Rectal smooth muscle tissue (tissue), 1 donor: ENCODE results near the gene STK33.

ENCODE experiments used
- H3K27ac ChIP-seq: one replicate; pipeline ENCODE4 v1.7.0; 2013; ENCODE audit warnings: low read depth, low read length, inconsistent platforms
- H3K27me3 ChIP-seq: one replicate; pipeline ENCODE4 v1.7.0; 2013; ENCODE audit warnings: low read length; ENCODE audit not compliant: control insufficient read depth, insufficient read depth
- H3K36me3 ChIP-seq: one replicate; pipeline ENCODE4 v1.7.0; 2013; ENCODE audit warnings: low read length; ENCODE audit not compliant: control insufficient read depth, insufficient read depth
- H3K4me1 ChIP-seq: one replicate; pipeline ENCODE4 v1.7.0; 2013; ENCODE audit warnings: low read length; ENCODE audit not compliant: control insufficient read depth, insufficient read depth
- H3K4me3 ChIP-seq: one replicate; pipeline ENCODE4 v1.7.0; 2013; ENCODE audit warnings: low read length
- H3K9ac ChIP-seq: one replicate; pipeline ENCODE4 v1.7.0; 2013; ENCODE audit warnings: low read length

Gene STK33

DNA sequence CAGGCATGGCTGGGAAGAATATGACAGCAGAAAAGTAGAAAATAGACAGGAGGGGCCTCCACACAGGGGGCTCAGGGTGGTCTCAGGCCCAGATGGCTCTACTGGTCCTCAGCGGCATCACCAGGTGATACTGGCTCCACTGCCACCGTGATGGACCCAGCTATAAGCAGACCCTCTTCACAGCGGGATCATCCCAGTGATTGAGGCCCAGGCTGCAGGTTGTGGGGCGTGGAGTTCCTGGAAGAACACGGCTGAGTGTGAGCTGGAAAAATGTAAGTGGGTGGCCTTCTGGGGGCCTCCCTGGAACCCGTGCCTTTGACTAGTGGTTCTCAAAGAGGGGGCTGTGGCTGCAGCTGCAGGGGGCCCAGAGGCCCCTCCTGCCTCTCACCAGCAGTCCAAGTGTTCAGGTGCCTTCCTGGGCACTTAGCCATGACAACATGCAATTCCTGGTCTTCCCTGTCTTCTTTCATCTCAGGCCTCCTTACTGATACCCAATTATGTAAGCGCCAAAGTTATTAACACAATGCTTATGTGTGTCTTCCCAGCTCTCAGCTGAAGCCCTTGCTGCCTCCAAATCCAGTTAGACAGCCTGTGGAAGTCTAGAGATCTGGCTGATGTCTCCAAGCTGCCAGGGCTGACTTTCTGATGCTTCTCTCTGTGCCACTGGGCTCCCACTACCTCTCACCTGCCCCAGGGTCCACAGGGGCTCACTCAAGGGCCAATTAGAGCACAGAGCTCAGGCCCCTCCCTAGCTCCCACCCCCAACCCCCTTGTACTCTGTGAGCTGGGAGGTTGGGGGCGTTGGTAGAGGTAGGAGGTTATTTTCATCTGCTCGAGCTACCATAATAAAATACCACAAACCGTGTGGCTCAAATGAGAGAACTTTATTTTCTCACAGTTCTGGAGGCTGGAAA lies 220.3 kb downstream of the STK33 start:
- Histone ChIP-seq H3K27ac (no peak overlapping the region), H3K4me1 (no peaks in the 10 kb centered on the region), H3K36me3 (no peaks in the 10 kb centered on the region), H3K4me3 (no peak overlapping the region), H3K27me3 (no peaks in the 10 kb centered on the region), H3K9ac (no peak overlapping the region)

DNA sequence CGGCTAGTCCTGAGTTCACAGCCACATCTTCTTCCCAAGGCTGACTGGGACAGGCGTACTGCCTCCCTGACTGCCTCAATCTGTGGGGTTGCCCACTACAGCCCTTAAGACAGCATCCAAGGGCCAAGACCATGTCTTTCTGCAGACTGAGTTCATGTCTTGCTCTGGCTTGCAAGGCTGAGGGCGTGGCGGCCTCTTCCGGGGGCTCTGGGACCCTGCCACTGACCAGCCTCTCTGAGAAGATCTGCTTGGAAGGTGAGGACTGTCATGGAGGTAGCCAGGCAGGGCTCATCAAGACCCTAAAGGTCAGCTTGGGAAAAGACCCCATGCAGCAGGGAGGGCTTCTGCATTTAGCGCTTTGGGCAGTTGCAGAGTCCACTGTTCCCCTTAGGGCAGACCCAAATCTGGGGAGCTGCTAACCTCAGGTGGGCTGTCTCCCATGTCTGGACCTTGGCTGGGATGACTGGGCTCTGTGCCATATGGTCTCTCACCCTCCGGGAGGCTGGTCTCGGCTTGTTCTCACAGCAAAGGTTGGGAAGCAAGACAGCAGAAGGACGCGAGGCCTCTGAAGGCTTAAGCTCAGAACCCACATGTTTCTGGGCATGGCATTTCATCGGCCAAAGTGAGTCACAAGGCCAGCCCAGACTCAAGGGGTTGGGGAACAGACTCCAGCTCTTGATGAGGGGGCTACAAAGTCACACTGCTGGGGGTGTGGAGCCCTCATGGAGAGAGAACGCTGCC lies 221.2 kb downstream of the STK33 start:
- Histone ChIP-seq H3K9ac (no peak overlapping the region), H3K36me3 (no peaks in the 10 kb centered on the region), H3K4me1 (no peaks in the 10 kb centered on the region), H3K27ac (no peak overlapping the region), H3K4me3 (no peak overlapping the region), H3K27me3 (no peaks in the 10 kb centered on the region)

DNA sequence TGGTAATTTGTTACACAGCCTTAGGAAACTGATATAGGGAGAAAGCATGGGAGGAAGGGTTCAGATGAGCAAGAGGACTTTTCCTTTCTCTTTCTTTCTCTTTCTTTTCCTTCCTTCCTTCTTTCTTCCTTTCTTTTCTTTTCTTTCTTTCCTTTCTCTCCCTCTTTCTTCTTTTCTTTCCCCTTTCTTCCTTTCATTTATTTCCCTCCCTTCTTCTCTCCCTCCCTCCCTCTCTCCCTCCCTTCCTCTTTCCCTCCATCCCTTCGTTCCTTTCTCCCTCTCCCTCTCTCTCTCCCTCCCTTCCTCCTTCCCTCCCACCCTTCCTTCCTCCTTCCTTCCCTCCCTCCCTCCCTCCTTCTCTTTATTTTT lies 222.5 kb downstream of the STK33 start:
- Histone ChIP-seq H3K36me3 (no peaks in the 10 kb centered on the region), H3K27me3 (no peaks in the 10 kb centered on the region), H3K9ac (no peak overlapping the region), H3K4me3 (no peak overlapping the region), H3K4me1 (no peaks in the 10 kb centered on the region), H3K27ac (no peak overlapping the region)

DNA sequence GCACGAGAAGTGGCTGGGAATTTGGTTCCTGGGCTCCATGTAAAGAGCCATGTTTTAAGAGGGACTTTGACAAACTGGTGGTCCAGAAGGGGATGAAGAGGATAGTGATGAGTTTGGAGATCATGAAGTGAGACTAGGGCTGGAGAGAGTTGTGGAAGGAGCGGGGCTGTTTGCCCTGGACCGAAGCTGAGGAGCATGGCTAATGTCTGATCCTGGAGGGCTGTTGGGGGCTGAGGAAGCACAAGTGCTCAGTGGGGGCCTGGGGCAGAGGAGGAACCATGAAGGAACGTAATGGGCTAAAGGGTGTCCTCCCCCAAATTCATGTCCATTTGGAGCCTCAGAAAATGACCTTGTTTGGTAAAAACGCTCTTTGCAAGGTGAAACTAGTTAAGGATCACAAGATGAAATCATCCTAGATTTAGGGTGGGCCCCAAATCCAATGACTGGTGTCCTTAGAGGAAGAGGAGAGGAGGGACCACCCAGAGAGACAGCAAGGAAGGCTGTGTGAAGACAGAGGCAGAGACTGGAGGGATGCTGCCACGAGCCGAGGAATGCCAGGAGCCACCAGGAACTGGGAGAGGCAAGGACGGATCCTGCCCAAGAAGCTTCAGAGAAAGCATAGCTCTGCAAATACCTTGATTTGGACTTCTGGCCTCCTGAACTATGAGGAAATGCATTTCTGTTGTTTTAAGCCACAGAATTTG lies 223.1 kb downstream of the STK33 start:
- no peak overlapping the region for H3K4me3 ChIP-seq
- no peaks in the 10 kb centered on the region for H3K36me3 ChIP-seq
- H3K27me3 ChIP-seq: no peaks in the 10 kb centered on the region
- no peaks in the 10 kb centered on the region for H3K4me1 ChIP-seq
- H3K9ac ChIP-seq: no peak overlapping the region
- H3K27ac ChIP-seq: no peak overlapping the region

DNA sequence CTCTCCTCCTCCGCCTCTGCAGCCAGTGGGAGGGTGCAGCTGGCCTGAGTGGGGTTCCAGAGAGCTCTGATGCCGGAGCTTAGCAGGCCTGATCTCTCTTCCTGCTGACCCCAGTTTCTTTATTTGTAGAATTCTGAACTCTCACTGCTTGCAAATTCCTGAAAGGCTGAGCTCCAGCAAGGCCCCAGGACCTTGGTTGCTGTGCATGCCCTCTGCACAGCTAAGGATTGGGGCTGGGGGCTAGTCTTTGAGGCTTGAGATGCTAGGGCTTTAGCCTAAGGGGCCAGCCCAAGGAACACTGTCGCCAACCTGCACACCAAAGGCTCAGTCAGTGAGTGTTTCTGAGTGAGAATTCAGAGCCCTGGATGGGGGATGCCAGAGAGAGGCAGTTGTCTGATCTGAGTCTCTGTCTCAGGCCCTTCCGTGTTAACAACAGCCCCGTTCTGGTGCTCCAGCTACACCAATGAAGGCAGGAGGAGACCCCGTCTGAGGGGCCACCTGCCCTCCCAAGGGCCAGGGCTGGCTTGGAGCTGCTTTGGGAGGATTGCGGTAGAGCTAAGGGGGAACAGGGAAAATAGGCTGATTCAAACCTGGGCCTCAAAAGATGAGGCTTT lies 224.3 kb downstream of the STK33 start:
- H3K27ac ChIP-seq: no peak overlapping the region
- no peaks in the 10 kb centered on the region for H3K4me1 ChIP-seq
- no peak overlapping the region for H3K9ac ChIP-seq
- no peak overlapping the region for H3K4me3 ChIP-seq
- no peaks in the 10 kb centered on the region for H3K36me3 ChIP-seq
- H3K27me3 ChIP-seq: no peaks in the 10 kb centered on the region

DNA sequence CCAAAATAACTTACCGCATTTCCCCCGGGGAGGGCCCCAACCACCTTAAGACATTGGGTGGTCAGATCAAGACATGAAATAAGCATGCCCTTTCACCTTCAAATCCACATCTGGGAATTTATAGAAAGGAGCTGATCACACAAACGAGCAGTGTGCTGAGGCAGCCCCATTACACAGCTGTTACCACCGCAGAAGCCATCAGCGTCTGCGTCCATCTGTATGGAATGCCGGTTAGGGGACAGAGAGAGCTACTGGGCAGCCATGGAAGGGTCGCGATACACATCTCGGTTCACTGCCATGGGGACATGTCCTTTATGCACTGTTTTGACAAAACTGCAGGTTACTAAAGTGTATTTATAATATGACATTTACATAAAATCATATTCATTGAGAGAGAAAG lies 225.3 kb downstream of the STK33 start:
- Histone ChIP-seq H3K36me3 (no peaks in the 10 kb centered on the region), H3K9ac (no peak overlapping the region), H3K4me3 (no peak overlapping the region), H3K27me3 (no peaks in the 10 kb centered on the region), H3K27ac (no peak overlapping the region), H3K4me1 (no peaks in the 10 kb centered on the region)

DNA sequence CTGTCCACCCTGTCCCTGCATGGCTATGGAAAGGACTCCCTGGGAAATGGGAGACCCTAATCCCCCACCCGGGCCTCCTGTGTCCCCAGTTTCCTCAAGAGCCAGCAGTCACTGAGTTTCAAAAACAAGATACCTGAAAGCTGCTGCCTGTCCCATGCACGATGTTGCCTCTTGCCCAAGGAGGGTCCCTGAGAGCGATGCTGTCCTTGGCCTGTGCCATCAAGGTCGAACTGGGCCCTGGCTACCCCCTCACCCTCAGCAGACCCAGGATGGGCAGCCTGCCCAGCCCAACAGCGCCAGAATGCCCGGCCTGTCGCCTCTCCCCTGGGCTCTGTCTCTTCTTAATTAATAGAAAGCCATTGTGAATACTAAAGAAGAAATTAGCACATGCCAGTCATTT lies 225.8 kb downstream of the STK33 start:
- no peak overlapping the region for H3K4me3 ChIP-seq
- H3K4me1 ChIP-seq: no peaks in the 10 kb centered on the region
- H3K27ac ChIP-seq: no peak overlapping the region
- H3K27me3 ChIP-seq: no peaks in the 10 kb centered on the region
- no peak overlapping the region for H3K9ac ChIP-seq
- no peaks in the 10 kb centered on the region for H3K36me3 ChIP-seq

DNA sequence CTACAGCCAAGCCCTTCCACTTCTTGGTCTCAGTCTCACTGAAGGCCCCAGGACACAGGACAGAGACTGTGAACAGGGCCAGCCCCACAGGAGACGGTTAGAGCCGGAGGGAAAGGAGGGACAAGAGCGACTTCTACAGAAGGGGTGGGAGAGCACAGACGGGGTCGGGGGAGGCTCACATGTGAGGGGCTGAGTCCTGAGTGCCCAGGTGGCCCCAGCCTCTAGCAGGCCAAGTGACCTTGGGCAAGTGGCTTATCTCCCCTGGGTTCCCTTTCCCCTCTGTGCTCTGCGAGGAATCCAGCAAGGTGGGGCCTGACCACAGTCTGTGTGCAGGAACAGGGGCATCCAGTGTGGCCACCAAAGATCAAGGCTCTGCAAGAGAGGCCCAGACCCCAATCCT lies 227.7 kb downstream of the STK33 start:
- Histone ChIP-seq H3K27me3 (no peaks in the 10 kb centered on the region), H3K27ac (no peak overlapping the region), H3K4me3 (no peak overlapping the region)

DNA sequence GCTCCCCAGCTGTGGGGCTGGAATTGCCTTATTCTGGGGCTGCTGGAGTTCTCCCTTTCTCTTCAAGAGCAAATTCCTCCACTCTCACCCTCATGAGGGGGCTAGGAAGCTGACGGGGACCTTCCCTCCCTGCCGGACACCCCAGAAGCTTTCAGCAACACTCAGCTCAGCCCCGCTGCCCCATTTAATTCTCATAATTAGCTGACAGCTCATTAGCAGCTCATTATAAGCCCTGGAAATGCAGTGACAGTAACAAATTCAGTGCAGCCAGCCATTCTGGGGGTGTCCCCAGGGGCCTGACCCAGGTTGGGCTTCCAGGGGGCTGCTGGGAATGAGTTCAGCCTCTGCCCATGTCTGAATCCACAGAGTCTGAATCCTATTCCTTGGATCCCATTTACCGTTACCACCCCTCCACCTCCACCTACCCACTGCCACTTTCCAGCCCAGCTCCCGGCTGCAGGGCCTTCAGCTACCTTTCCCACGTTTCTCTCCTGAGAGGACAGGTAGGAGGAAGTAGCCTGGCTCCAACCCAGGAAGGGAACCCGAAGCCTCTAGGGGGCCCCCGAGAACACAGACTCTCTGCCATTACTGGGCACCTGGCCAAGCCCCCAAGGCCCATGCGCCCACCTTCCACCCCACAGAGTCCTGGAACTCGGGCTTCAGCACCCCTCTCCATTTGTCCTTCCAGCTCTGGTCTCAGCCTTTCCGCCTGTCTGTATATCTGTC lies 228.6 kb downstream of the STK33 start:
- H3K4me1 ChIP-seq: no peaks in the 10 kb centered on the region
- H3K4me3 ChIP-seq: no peak overlapping the region
- no peak overlapping the region for H3K9ac ChIP-seq
- H3K27me3 ChIP-seq: no peaks in the 10 kb centered on the region
- H3K27ac ChIP-seq: no peak overlapping the region
- H3K36me3 ChIP-seq: no peaks in the 10 kb centered on the region

More for the DNA sequence above, 227.7 kb downstream of the STK33 start:
- Histone ChIP-seq H3K4me1 (no peaks in the 10 kb centered on the region), H3K9ac (no peak overlapping the region), H3K36me3 (no peaks in the 10 kb centered on the region)

DNA sequence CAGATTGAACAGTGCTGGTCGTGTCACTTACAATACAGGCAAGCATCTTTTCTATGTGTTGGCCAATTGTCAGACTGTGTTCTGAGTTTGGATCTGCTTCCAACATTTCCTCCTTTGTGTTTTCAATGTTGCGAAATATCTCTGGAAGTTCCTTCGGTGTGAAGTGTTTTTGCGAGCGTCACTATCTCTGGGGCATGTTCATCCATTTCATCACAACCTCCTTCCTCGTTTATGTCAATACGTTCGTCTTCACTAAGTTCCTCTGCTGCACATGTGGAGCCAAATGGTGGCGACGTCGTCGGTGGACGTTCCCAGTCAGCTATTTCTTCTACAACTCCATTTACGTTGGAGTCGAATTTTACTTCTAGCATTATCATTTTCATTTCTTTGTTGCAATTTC lies 230.1 kb downstream of the STK33 start:
- H3K27me3 ChIP-seq: no peaks in the 10 kb centered on the region

DNA sequence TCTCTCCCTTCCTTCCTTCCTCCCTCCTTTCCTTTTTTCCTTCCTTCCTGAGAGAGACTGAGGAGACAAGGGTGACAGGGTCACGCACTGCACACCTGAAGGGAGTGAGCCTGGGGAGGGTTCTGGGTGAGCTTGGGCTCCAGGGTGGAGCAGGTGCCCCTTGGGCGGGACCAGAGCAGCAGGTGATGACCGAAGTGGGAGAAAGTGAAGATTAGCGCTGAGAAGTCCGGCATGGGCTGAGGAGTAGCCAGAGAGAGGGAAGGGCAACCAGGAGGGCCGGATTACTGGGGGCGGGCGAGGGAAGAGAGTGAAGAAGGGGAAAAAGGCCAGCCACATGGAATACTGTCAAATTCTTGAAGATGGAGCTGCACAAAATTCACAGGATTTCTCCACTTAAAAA lies 231.1 kb downstream of the STK33 start:
- no peaks in the 10 kb centered on the region for H3K4me1 ChIP-seq
- no peaks in the 10 kb centered on the region for H3K36me3 ChIP-seq
- no peak overlapping the region for H3K4me3 ChIP-seq
- H3K27ac ChIP-seq: no peak overlapping the region
- H3K27me3 ChIP-seq: no peaks in the 10 kb centered on the region
- H3K9ac ChIP-seq: no peak overlapping the region

More for the DNA sequence above, 230.1 kb downstream of the STK33 start:
- no peaks in the 10 kb centered on the region for H3K36me3 ChIP-seq
- no peaks in the 10 kb centered on the region for H3K4me1 ChIP-seq
- H3K4me3 ChIP-seq: no peak overlapping the region
- no peak overlapping the region for H3K9ac ChIP-seq
- H3K27ac ChIP-seq: no peak overlapping the region
